AG04450 (cell line): Measurements from ENCODE around the gene FYN. TPM values are rescaled to one million over a fixed set of nuclear protein-coding genes. Genes with fewer than 3 reads are reported as not detected.

ENCODE experiments used
- CTCF ChIA-PET: fragments of 300-600, 350-600 bp; formaldehyde crosslinking; extraction: SDS; loops from one replicate; lab custom pipeline; 2022; ENCODE audit warnings: antibody characterized with exemption, inconsistent platforms; lab: Charles Lee
- POLR2A ChIA-PET: fragments of 350-600 bp; formaldehyde crosslinking; extraction: SDS; loops from one replicate; lab custom pipeline; 2021; ENCODE audit warnings: antibody characterized with exemption, inconsistent platforms; lab: Yijun Ruan, JAX
- DNase-seq: peaks from one replicate; pipeline ENCODE4 v3.0.0-alpha.2; 2011; ENCODE audit warnings: low read depth, low spot score
- H3K27ac ChIP-seq: one replicate; pipeline ENCODE4 v1.5.1; 2012; ENCODE audit warnings: low read depth, low read length, control low read depth
- H3K27me3 ChIP-seq: one replicate; pipeline ENCODE4 v1.6.0; 2012; ENCODE audit warnings: low read length; ENCODE audit not compliant: control insufficient read depth, insufficient read depth
- H3K4me3 ChIP-seq: 2 replicates; pipeline ENCODE4 v1.5.1; 2011; ENCODE audit warnings: mild to moderate bottlenecking, low read depth, low read length, control low read depth
- H3K9me3 ChIP-seq: 2 replicates; pipeline ENCODE4 v1.5.1; 2012; ENCODE audit warnings: low read length; ENCODE audit not compliant: control insufficient read depth, insufficient read depth
- CTCF ChIP-seq: IDR thresholded peaks from 2 replicates; pipeline ENCODE4 v1.5.1; 2011; ENCODE audit warnings: low read depth, low read length, control low read depth, inconsistent platforms
- polyA plus RNA-seq: library from polyadenylated mRNA; depleted of rRNA; stranded (reverse); fragments of >200 nt; gene quantifications from 2 replicates; pipeline ENCODE4 v1.2.3, GENCODE V29; 2011

Gene FYN
- polyA plus RNA-seq, 1 experiment = 29.0 TPM

GRCh38 chr6:111805511-111806164 is 67.6 kb downstream of the FYN start:
- H3K27ac ChIP-seq = no peak overlapping the region
- no peaks in the 10 kb centered on the region for H3K27me3 ChIP-seq
- no peak overlapping the region for H3K4me3 ChIP-seq
- DNase-seq = no peak
- CTCF ChIA-PET = interaction anchor here (0.5 kb wide), 1 partner anchor 1915 kb away, joined by 3 read pairs; no protein-coding TSS in a partner anchor
- POLR2A ChIA-PET = interaction anchor here (0.7 kb wide), 1 partner anchor 46 kb away, joined by 3 read pairs; no protein-coding TSS in a partner anchor
- no peak for TF ChIP-seq CTCF
- H3K9me3 ChIP-seq = no peaks in the 10 kb centered on the region

DNA sequence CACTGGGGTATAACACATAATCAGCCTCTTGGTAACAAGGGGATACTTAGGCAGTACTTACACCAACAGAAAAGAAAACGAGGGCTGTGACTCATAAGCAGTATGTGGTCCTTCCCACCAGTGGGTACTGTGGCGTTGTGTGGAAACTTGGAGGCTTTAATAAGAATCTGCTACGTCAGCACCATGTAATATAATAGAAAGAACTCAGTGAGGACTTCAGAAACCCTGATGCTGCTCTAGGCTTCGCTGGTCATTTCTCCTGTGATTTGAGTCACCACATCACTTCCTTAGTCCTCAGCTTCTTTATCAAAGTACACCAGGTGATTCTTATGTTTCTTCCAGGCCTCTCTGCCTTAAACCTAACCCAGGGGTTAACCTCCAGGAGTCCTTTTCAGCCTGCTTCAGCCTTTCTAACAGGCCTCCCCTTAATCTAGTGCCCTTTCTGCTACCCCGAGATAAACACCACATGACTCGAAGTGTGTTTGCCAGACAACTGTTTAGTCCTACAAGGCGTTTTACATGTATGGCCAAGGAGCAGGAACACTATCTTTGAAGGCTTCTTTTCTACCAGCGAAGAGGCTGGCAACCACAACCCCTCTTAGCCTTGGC is 68.5 kb downstream of the FYN start:
- no peak for DNase-seq

DNA sequence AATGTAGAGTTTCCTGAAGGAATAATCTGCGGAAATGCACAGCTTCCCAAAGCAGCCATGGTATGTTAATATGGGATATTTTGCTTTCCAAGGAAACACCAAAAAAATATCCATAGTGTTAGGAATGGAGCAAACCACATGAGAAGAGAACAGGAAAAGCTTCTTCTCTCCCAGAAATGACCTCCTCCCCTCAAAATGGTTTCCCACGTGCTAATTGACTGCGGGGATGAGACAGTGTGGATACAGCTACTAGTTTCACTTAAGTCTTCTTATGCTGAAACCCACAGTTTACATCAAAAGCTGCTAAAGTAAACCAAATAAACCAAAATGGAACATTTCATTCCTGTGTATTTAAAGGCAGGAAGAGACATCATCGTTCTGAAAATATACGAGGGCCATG is 69.4 kb downstream of the FYN start:
- peak; percentile 55 for DNase-seq
- no peak overlapping the region for H3K4me3 ChIP-seq
- ChIA-PET CTCF (interaction anchor here (0.7 to 1.6 kb wide), 2 partner anchors 21 to 240 kb away, joined by 3 to 6 read pairs; no protein-coding TSS in a partner anchor), POLR2A (interaction anchor here (0.5 to 1.0 kb wide), 2 partner anchors 15 to 68 kb away, joined by 3 to 4 read pairs; no protein-coding TSS in a partner anchor)
- H3K27ac ChIP-seq = peak overlapping the region; percentile 48
- H3K27me3 ChIP-seq = no peaks in the 10 kb centered on the region
- no peaks in the 10 kb centered on the region for H3K9me3 ChIP-seq
- no peak for TF ChIP-seq CTCF

More for the DNA sequence above, 68.5 kb downstream of the FYN start:
- ChIA-PET POLR2A (interaction anchor here (1.0 kb wide), 1 partner anchor 14 kb away, joined by 4 read pairs; no protein-coding TSS in a partner anchor), CTCF (interaction anchor here (1.6 kb wide), 1 partner anchor 239 kb away, joined by 6 read pairs; no protein-coding TSS in a partner anchor)
- Histone ChIP-seq H3K9me3 (no peaks in the 10 kb centered on the region), H3K27me3 (no peaks in the 10 kb centered on the region), H3K27ac (no peak overlapping the region), H3K4me3 (no peak overlapping the region)
- no peak for TF ChIP-seq CTCF

DNA sequence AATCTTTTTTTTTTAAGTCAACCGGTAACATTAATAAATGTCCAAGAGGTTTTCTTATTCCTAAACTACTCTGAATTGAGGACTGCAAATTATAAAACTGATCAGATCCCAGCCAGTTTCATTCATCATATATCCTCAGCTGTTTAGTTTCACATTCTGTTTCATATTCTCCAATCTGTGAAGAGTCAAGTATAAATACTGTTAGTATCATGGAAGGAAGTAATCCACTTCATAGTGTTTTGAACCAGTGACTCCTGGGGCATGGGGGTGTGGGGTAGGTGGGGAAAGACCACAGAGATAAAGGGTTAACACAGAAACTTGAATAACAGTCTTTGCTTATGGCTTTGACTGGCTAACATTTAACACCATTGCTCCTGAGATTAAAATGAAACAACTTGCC is 69.9 kb downstream of the FYN start:
- H3K9me3 ChIP-seq = no peaks in the 10 kb centered on the region
- POLR2A ChIA-PET = no interaction called here
- CTCF ChIA-PET = interaction anchor here (0.7 to 1.6 kb wide), 2 partner anchors 238 to 240 kb away, joined by 4 to 6 read pairs; no protein-coding TSS in a partner anchor
- H3K4me3 ChIP-seq = no peak overlapping the region
- H3K27ac ChIP-seq = no peak overlapping the region
- TF ChIP-seq CTCF = no peak
- no peaks in the 10 kb centered on the region for H3K27me3 ChIP-seq
- DNase-seq = no peak
